ENCODE data around the gene MSH5. TPM values are rescaled to one million over a fixed set of nuclear protein-coding genes. Genes with fewer than 3 reads are reported as not detected.
A peak's percentile ranks its signal among the peaks of the same experiment; 100 is the strongest.

Gene MSH5
- total RNA-seq, 1 experiment from 2014 or later, result 38.1 TPM

DNA sequence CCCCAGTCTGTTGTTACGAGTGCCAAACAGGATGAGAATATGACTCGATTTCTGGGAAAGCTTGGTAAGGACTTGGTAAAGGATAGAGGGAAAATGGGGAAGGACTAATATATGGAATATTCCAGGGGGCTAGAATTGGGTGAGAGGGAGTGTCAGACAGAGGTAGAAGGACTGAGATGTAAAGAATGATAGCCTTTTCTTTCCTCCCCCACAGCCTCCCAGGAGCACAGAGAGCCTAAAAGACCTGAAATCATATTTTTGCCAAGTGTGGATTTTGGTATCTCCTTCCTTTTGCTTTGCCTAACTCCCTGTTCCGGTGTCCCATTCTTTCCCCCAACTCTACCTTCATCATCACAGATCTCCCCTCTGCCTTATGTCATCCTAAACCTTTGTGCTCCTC, 3.1 kb downstream of the MSH5 start:
- no TSS peak for BruUV-seq (replicated peaks)
- H3K4me1 ChIP-seq (ENCODE audit: control insufficient read depth, insufficient read depth, low read length), result peaks cover 16% of the 10 kb centered on the region
- intact Hi-C loops (cut with micrococcal nuclease; ENCODE audit: unreplicated experiment) (no loop called here), in situ Hi-C loops (cut with HindIII; ENCODE audit: low pct_unique_long_range_greater_than_20kb, low sequenced_read_pairs) (no loop called here)
- DNase-seq (ENCODE audit: low read depth, low spot score), result no peak
- H3K9me3 ChIP-seq (ENCODE audit: control insufficient read depth, insufficient read depth, low read depth, low read length), result no peaks in the 10 kb centered on the region
- ChIA-PET CTCF (no interaction called here), POLR2A (no interaction called here)
- no peaks in the 10 kb centered on the region for H3K27me3 ChIP-seq (ENCODE audit: control insufficient read depth, insufficient read depth, low read length)
- H3K4me3 ChIP-seq (ENCODE audit: low read depth in 2 of 2, low read length in 2 of 2), result no peak overlapping the region
- no peak for TF ChIP-seq SIN3A (IDR thresholded peaks at IDR 0.05; ENCODE audit: borderline replicate concordance, insufficient read depth, low read depth, low read length)
- TF ChIP-seq, protein P1, sequence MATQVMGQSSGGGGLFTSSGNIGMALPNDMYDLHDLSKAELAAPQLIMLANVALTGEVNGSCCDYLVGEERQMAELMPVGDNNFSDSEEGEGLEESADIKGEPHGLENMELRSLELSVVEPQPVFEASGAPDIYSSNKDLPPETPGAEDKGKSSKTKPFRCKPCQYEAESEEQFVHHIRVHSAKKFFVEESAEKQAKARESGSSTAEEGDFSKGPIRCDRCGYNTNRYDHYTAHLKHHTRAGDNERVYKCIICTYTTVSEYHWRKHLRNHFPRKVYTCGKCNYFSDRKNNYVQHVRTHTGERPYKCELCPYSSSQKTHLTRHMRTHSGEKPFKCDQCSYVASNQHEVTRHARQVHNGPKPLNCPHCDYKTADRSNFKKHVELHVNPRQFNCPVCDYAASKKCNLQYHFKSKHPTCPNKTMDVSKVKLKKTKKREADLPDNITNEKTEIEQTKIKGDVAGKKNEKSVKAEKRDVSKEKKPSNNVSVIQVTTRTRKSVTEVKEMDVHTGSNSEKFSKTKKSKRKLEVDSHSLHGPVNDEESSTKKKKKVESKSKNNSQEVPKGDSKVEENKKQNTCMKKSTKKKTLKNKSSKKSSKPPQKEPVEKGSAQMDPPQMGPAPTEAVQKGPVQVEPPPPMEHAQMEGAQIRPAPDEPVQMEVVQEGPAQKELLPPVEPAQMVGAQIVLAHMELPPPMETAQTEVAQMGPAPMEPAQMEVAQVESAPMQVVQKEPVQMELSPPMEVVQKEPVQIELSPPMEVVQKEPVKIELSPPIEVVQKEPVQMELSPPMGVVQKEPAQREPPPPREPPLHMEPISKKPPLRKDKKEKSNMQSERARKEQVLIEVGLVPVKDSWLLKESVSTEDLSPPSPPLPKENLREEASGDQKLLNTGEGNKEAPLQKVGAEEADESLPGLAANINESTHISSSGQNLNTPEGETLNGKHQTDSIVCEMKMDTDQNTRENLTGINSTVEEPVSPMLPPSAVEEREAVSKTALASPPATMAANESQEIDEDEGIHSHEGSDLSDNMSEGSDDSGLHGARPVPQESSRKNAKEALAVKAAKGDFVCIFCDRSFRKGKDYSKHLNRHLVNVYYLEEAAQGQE (IDR thresholded peaks at IDR 0.05; ENCODE audit: insufficient read depth in 1 of 2, low read depth in 2 of 2, low read length in 1 of 2), result no peak
- TF ChIP-seq POLR2AphosphoS5 (IDR thresholded peaks at IDR 0.05; ENCODE audit: low read depth, low read length), result no peak
- TF ChIP-seq CTCF (IDR thresholded peaks at IDR 0.05), result no peak
- TF ChIP-seq TCF7L2 (IDR thresholded peaks at IDR 0.05; ENCODE audit: low read depth, low read length), result no peak
- H3K27ac ChIP-seq (ENCODE audit: low read length), result no peak overlapping the region
- H3K36me3 ChIP-seq (ENCODE audit: control insufficient read depth, insufficient read depth, low read length), result no peaks in the 10 kb centered on the region
- ATAC-seq, result no peak

DNA sequence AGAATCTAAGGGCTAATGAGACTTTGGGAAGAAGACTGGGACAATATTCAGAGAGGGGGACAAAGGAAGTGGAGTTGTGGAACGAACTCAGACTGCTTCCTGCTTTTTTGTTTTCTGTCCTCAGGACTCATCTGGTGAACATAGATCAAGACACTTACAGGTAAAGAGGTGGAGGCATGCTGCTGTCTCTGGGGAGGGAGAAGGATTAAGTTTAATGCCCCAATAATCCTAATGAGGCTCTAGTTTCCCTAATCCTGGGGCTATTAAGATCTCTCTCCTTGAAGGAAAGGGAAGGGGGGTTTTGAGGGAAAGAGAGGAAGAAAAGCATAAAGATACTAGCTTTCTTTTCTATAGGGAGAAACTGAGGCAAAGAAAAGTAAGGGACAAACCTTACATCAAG, 4.6 kb downstream of the MSH5 start:
- TF ChIP-seq SIN3A (IDR thresholded peaks at IDR 0.05; ENCODE audit: borderline replicate concordance, insufficient read depth, low read depth, low read length), result no peak
- intact Hi-C loops (cut with micrococcal nuclease; ENCODE audit: unreplicated experiment) (no loop called here), in situ Hi-C loops (cut with HindIII; ENCODE audit: low pct_unique_long_range_greater_than_20kb, low sequenced_read_pairs) (no loop called here)
- no peaks in the 10 kb centered on the region for H3K9me3 ChIP-seq (ENCODE audit: control insufficient read depth, insufficient read depth, low read depth, low read length)
- CTCF ChIA-PET, result interaction anchor here (0.6 kb wide), 1 partner anchor 15 kb away, joined by 6 read pairs; the partner anchor contains the start of gene DDAH2
- no TSS peak for BruUV-seq (replicated peaks)
- DNase-seq (ENCODE audit: low read depth, low spot score) (no peak), ATAC-seq (no peak)
- no peak overlapping the region for H3K27ac ChIP-seq (ENCODE audit: low read length)
- no peaks in the 10 kb centered on the region for H3K27me3 ChIP-seq (ENCODE audit: control insufficient read depth, insufficient read depth, low read length)
- POLR2A ChIA-PET, result interaction anchor here (0.6 kb wide), 1 partner anchor 17 kb away, joined by 9 read pairs; no protein-coding TSS in a partner anchor
- no peaks in the 10 kb centered on the region for H3K36me3 ChIP-seq (ENCODE audit: control insufficient read depth, insufficient read depth, low read length)
- no peak overlapping the region for H3K4me3 ChIP-seq (ENCODE audit: low read depth in 2 of 2, low read length in 2 of 2)
- H3K4me1 ChIP-seq (ENCODE audit: control insufficient read depth, insufficient read depth, low read length), result peaks cover 3% of the 10 kb centered on the region; the same call in 1 of the 2 replicates

DNA sequence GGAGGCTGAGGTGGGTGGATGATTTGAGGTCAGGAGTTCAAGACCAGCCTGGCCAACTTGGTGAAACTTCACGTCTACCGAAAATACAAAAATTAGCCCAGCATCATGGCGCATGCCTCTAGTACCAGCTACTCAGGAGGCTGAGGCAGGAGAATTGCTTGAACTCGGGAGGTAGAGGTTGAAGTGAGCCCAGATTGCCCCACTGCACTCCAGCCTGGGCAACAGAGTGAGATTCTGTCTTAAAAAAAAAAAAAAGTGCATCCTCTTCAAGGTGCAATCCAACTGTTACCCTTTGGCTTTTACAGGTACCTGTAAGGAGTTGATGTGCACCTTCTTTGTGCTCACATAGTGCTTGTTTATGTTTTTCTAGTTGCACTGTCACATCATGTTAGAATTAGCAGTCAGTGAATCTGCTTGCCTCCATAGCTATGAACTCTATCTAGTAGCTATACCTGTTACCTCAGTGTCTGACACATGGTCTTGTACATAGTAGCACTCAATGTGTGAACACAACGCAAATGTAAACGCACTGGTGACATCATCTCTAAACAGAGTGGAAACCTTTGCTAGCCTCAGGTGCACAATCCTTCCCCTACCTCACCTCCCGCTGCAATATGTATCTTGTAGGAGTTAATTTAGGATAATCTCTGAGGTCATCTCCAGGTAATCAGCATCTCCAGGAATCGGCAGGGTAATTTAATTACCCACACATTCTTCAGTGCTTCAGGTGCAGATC, 9.7 kb downstream of the MSH5 start:
- Histone ChIP-seq H3K9me3 (ENCODE audit: control insufficient read depth, insufficient read depth, low read depth, low read length) (no peaks in the 10 kb centered on the region), H3K4me1 (ENCODE audit: control insufficient read depth, insufficient read depth, low read length) (0 out of 2 replicates have a peak, but pooled peaks cover 3% of the 10 kb centered on the region), H3K4me3 (ENCODE audit: low read depth in 2 of 2, low read length in 2 of 2) (no peak overlapping the region), H3K27me3 (ENCODE audit: control insufficient read depth, insufficient read depth, low read length) (no peaks in the 10 kb centered on the region), H3K27ac (ENCODE audit: low read length) (no peak overlapping the region), H3K36me3 (ENCODE audit: control insufficient read depth, insufficient read depth, low read length) (no peaks in the 10 kb centered on the region)
- DNase-seq (ENCODE audit: low read depth, low spot score), result no peak
- intact Hi-C loops (cut with micrococcal nuclease; ENCODE audit: unreplicated experiment), result no loop called here
- no peak for ATAC-seq
- TF ChIP-seq SIN3A (IDR thresholded peaks at IDR 0.05; ENCODE audit: borderline replicate concordance, insufficient read depth, low read depth, low read length) (no peak), CTCF (IDR thresholded peaks at IDR 0.05) (no peak), TCF7L2 (IDR thresholded peaks at IDR 0.05; ENCODE audit: low read depth, low read length) (no peak), POLR2AphosphoS5 (IDR thresholded peaks at IDR 0.05; ENCODE audit: low read depth, low read length) (no peak)
- TF ChIP-seq, protein P1 (IDR thresholded peaks at IDR 0.05; ENCODE audit: insufficient read depth in 1 of 2, low read depth in 2 of 2, low read length in 1 of 2), result no peak
- in situ Hi-C loops (cut with HindIII; ENCODE audit: low pct_unique_long_range_greater_than_20kb, low sequenced_read_pairs), result no loop called here
- ChIA-PET CTCF (no interaction called here), POLR2A (no interaction called here)
- TSS peak; percentile 44 for BruUV-seq (replicated peaks)

Data from Panc1 (cell line).